Smooth muscle cell of the brain vasculature (primary cell): ENCODE results near the gene KIAA1191.

Experiments
- DNase-seq: peaks from one replicate; pipeline ENCODE4 v3.0.0-alpha.2; 2012; ENCODE audit warnings: low read depth, low spot score

KIAA1191 gene

DNA sequence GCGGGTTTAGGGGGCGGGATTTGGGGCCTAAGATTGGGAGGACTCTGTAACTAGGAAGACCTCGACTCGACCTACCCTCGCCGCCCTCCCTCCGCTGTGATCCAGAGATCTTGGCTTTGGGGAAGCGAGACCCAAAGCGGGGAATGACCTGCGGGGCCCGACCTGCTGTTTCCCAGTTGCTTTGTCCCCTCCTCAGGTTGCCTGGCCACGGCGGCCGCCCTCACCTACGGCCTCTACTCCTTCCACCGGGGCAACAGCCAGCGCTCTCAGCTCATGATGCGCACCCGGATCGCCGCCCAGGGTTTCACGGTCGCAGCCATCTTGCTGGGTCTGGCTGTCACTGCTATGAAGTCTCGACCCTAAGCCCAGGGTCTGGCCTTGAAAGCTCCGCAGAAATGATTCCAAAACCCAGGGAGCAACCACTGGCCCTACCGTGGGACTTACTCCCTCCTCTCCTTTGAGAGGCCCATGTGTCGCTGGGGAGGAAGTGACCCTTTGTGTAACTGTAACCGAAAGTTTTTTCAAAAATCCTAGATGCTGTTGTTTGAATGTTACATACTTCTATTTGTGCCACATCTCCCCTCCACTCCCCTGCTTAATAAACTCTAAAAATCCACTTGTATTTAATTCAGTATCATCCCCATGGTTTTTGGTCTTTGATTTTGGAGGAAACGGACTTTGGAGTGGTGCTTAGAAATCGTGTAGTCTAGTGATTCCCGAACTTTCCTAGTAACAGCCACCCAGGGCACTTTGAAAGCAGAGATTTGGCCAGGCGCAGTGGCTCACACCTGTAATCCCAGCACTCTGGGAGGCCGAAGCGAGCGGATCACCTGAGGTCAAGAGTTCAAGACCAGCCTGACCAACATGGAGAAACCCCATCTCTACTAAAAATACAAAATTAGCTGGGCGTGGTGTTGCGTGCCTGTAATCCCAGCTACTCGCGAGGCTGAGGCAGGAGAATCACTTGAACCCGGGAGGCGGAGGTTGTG is 27.9 kb upstream of the KIAA1191 start:
- DNase-seq, result no peak

GRCh38 chr5:176388444-176389134 is 27.0 kb upstream of the KIAA1191 start, which contains the start of the genes HIGD2A and NOP16:
TSS of gene HIGD2A (plus strand) at chr5:176388751. CDS start at chr5:176388820, 69 bp downstream.
TSS of gene NOP16 (minus strand) at chr5:176388598. CDS start at chr5:176388539, 59 bp downstream.
- DNase-seq, result peak; percentile 98

- DNase-seq, result no peak
These were observed 26.5 kb upstream of the KIAA1191 start for GRCh38 chr5:176388003-176388443.

DNA sequence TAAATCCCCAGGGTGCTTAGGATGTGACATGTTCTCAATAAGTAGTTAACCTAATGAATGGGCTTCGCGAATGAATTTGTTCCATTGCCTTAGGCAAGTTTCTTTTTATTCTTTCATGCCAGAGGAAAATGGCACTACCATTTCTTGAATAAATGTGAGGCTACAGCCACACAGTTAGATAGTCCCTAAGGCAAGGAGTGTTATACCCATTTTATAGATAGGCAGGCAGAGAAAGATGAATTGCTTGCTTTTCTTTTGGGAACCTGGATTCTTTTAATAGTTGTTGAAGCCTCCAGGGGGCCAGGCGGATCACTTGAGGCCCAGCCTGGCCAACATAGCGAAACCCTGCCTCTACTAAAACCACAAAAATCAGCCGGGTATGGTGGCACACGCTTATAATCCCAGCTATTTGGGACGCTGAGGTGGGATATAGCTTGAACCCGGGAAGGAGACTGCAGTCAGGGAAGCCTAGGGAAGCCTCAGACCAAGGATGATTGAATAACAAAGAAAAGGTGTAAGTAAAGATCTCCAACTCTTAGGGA is 25.9 kb upstream of the KIAA1191 start:
- DNase-seq, result no peak

DNA sequence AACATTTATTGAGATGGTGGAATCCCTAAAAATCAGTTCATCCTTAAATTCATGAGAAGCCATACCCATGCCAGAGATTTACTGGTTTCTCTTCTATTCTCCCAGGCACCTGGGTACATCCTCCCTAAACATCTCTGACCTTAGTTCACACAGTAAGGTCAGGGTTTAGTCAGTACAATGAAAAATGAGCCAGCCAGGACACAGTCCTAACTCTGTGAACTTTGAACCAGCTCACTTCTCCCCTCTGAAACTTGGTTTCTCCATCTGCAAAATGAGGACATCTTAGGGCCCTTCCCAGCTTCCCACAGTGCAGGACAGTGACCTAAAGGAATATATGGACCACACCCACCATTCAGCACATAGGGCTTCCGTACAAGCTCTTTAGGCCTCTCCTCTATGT is 24.9 kb upstream of the KIAA1191 start:
- DNase-seq, result no peak

DNA sequence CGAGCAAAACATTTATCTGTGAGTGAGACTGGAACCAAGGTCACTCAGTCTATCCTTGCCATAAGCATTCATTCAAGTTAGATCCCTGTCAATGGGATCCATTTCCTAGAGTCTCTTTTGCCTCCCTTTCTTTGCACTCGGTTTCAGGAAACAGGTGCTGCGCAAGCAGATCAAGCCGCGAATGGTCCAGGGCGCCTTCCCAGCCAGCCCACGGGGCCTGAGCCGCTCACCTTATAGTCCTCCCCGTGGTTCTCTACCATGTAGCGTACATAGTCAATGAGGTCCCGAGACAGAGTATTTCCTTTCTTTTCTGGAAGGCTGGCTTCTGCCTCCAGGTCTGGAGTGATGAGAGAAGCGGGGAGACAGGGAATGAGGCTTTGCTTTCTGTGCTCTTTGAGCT is 23.4 kb upstream of the KIAA1191 start:
- no peak for DNase-seq

DNA sequence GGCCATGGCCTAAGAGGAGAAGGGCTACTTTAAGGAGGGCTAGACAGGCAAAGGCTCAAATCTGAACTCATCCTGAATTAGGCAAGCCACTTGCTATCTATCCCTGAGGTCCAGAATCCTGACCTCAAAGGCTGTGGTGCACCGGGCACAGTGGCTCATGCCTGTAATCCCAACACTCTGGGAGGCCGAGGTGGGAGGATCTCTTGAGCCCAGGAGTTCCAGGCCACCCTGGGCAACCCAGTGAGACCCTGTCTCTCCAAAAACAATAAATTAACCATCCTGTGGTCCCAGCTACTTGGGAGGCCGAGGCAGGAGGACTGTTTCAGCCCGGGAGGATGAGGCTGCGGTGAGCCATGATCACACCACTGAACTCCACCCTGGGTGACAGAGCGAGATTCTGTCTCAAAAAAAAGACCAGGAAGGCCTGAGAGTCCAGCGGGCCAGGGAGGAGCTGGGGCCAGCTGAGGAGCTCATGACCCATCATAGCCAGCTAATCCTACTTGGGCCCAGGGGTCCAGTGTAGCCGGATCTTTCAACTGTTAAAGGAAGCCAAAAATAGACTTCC is 22.9 kb upstream of the KIAA1191 start:
- DNase-seq, result no peak

- DNase-seq, result no peak
These were observed 22.4 kb upstream of the KIAA1191 start for GRCh38 chr5:176383961-176384360.

- no peak for DNase-seq
These were observed 21.8 kb upstream of the KIAA1191 start for GRCh38 chr5:176383248-176383905.

DNA sequence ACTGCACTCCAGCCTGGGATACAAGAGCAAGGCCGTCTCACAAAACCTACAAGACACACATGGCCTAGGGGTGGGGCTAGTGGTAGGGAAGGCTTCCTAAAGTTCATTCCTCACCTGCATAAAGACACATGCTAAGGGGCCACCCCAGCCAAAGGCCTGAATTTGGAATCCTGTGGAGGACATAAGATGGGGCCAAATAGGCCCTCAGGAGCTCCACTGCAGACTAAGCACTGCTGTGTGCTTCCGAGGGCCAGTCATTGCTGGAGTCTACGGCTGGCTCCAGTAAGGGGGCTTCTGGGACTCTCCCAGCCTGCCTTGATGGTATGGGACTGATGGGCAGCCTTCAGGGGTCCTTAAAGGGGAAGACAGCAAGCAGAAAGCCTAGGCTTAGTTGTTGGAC is 21.2 kb upstream of the KIAA1191 start:
- no peak for DNase-seq

- DNase-seq, result no peak
These were observed 20.4 kb upstream of the KIAA1191 start for GRCh38 chr5:176381979-176382378.

DNA sequence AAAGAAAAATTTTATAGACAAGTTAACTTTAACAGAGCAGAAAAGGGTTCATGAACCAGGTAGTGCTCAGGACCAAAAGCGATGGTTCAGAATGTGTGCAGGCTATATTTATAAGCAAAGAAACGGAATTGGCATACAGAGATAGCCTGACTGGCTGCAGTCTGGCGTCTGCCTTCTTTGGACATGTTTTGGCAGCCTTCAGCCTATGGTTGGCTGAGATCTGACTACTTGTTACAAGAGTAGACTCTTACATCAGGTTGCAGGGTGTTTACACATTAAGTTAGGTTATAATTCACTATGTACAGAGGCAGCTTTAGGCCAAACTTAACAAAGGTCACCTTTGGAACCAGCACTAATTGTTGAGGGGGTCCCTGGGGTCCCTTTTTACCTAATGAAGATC is 19.9 kb upstream of the KIAA1191 start:
- no peak for DNase-seq

DNA sequence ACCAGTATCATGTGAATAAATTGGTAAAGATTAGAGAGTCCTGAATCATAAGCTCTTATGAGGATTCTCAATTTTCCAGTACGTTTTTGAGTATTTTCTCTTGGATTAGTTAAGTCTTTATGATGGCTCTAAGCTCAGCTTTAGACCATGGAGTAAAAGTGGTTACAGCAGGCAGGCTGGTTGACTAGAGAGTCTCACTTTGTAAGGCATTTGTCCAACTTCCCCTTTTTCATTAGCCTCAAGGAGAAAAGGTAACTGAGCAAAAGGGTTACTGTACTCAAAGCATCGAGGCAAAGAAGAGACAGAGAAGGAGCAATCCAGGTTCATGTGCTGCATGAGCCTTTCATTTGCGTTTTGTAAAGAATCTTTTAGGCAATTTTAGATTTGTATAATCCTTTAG is 18.3 kb upstream of the KIAA1191 start:
- no peak for DNase-seq

- DNase-seq, result no peak
These were observed 11.7 kb upstream of the KIAA1191 start for GRCh38 chr5:176373100-176373818.

- DNase-seq, result no peak
These were observed 10.3 kb upstream of the KIAA1191 start for GRCh38 chr5:176371621-176372539.

GRCh38 chr5:176369934-176370711 is 8.6 kb upstream of the KIAA1191 start:
- DNase-seq, result no peak

DNA sequence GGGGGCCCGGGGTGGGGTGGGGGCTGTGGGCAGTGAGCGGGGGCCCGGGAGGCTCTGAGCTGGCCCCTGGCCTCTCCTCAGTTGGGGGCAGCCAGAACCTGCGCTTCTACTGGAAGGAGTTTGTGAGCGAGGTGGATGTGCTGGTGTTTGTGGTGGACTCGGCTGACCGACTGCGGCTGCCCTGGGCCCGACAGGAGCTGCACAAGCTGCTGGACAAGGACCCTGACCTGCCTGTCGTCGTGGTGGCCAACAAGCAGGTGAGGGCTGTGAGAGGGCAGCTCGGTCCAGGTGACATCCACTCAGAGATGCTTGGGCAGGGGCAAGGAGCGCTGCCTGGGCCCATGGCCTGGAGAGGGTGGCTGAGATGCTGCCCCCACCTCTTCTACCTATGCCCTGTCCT is 7.2 kb upstream of the KIAA1191 start:
- no peak for DNase-seq

DNA sequence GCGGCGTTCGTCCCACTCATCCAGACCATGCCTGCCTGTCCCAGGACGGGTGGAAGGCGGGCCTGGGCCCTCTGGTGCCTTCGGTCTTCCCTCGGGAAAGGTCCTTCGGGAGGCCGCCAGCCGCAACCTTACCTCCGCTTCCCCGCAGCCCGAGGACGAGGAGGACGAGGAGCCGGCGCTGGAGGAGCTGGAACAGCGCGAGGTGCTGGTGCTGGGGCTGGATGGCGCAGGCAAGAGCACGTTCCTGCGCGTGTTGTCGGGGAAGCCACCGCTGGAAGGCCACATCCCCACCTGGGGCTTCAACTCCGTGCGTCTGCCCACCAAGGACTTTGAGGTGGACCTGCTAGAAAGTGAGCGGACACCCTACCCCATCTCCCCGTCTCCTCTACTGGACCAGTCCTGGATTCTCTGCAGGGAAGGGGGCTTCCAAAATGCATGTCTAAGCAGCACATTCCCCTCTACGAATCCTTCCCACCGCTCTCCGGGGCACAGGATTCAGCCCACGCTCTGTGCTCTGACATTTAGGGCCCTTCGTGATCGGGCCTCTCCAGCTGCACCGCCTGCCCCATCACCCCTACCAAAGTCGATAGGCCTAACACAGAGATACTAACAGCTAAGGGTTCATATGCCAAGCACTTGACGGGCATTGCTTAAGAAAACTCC is 4.8 kb upstream of the KIAA1191 start:
- DNase-seq, result no peak
